OCI-LY3 (cell line): Measurements from ENCODE around the gene SULT1A1.
"Not testable (repeated sequence)": the region's sequence is repeated elsewhere in the genome, so short reads cannot be mapped to it uniquely, and the experiment has no call there.

Source experiments
- EZH2phosphoT487 ChIP-seq: fragments of 200-600 bp; shearing (Covaris generic); IDR thresholded peaks from 2 replicates; pipeline ENCODE4 v1.6.1; 2018; ENCODE audit warnings: antibody characterized with exemption, mixed run types, low read depth
- TF ChIP-seq, protein P1 (sequence below): fragments of 200-600, 300-600 bp; sonication (generic); IDR thresholded peaks from 2 replicates; pipeline ENCODE4 v1.5.1; 2014; ENCODE audit warnings: antibody characterized with exemption, low read length, low read depth

DNA sequence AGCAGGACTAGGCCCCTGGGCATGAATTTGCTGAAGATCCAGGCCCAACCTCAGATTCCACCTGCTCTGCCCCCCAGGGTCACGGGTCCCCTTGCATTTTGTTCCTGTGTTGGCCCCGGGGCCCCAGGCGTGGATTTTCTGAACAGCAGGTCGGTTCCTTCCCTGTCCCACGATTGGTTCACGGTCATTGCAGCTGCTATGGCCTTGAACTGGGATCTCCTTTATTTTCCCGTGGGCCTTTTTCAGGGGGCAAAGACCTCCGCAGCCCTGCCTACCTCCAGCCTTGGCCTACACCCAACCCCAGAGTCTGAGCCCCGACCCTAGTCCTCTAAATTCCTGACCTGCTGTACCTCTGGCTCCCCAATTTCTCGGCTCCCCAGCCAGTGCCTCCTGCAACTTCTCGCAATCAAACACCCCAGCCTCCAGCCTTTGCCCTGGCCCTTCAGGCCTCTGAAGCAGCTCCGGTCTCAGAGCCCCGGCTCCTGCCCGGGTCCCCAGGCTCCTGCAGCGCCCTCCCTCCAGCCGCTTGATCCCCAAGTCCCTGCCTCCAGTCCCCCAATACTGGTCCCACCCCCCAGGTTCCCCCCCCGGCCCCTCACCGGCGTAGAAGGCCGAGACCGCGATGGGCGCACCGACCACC lies 12.8 kb upstream of the SULT1A1 start:
- not testable (repeated sequence) for TF ChIP-seq EZH2phosphoT487
- TF ChIP-seq, protein P1, sequence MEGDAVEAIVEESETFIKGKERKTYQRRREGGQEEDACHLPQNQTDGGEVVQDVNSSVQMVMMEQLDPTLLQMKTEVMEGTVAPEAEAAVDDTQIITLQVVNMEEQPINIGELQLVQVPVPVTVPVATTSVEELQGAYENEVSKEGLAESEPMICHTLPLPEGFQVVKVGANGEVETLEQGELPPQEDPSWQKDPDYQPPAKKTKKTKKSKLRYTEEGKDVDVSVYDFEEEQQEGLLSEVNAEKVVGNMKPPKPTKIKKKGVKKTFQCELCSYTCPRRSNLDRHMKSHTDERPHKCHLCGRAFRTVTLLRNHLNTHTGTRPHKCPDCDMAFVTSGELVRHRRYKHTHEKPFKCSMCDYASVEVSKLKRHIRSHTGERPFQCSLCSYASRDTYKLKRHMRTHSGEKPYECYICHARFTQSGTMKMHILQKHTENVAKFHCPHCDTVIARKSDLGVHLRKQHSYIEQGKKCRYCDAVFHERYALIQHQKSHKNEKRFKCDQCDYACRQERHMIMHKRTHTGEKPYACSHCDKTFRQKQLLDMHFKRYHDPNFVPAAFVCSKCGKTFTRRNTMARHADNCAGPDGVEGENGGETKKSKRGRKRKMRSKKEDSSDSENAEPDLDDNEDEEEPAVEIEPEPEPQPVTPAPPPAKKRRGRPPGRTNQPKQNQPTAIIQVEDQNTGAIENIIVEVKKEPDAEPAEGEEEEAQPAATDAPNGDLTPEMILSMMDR, result not testable (repeated sequence)
